ENCODE measurements around the gene OR2H2.

DNA sequence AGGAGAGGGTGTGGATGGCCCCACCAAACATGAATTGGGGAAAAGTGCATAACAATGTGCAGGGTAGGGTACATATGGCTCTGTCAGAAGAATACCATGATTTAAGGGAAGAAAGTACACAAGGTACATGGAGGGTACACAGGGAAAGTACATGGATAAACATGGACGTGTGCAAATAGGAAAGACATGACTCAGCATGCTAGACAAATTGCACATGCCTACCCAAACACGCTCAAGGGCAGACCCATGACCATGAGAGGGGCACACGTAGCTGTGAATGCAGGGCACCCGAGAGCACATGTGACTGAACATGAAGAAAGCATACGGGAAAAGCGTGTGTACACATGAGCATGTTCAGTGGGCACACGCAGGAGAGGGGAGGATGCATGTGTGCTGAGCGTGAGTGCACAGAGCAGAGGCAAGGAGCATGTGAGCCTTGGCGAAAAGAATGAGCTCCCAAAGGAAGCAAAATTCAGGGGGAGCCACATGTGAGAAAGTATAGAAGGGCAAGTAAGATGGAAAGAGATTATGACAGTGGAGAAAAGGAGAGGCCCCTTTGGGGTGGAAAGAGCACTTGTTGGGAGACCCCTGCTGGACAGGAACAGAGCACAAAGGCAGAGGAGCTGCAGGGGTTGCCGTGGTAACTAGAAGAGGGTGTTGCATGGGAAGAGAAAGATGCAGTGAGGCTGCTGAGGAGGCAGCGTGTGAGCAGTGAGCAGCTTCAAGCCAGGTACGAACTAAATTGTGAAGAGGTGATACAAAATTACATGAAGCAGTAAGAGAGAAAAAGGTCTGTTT lies 17.8 kb downstream of the OR2H2 start:
- TF ChIP-seq CTCF (IDR thresholded peaks at IDR 0.05), result no peak
- no peak for TF ChIP-seq POLR2A (IDR thresholded peaks at IDR 0.05)

Measured in Peyer's patch (tissue), 4 donors.